Trophoblast cell (in vitro differentiated cells and primary cell): ENCODE data around the gene SFRP5.

Experiments
- DNase-seq, 2 donors: peaks; one replicate each; pipeline ENCODE4 v3.0.0-alpha.2; 2016
- H2AFZ ChIP-seq: 2 replicates; pipeline ENCODE4 v1.6.1; 2013; ENCODE audit warnings: low read length, moderate library complexity, mild to moderate bottlenecking; ENCODE audit not compliant: insufficient read depth, poor library complexity
- H2AK5ac ChIP-seq: 2 replicates; pipeline ENCODE4 v1.6.1; 2013; ENCODE audit warnings: mild to moderate bottlenecking, low read length
- H2BK120ac ChIP-seq: 2 replicates; pipeline ENCODE4 v1.6.1; 2013; ENCODE audit warnings: low read length, mild to moderate bottlenecking, moderate library complexity; ENCODE audit not compliant: insufficient read depth, poor library complexity
- H2BK12ac ChIP-seq: 2 replicates; pipeline ENCODE4 v1.6.1; 2013; ENCODE audit warnings: mild to moderate bottlenecking, low read length, moderate library complexity
- H2BK5ac ChIP-seq: 2 replicates; pipeline ENCODE4 v1.6.1; 2013; ENCODE audit warnings: low read length, low read depth, moderate library complexity, mild to moderate bottlenecking; ENCODE audit not compliant: poor library complexity
- H3K14ac ChIP-seq: 2 replicates; pipeline ENCODE4 v1.6.1; 2013; ENCODE audit warnings: mild to moderate bottlenecking, low read length
- H3K18ac ChIP-seq: 2 replicates; pipeline ENCODE4 v1.6.1; 2013; ENCODE audit warnings: mild to moderate bottlenecking, low read length
- H3K23ac ChIP-seq: 2 replicates; pipeline ENCODE4 v1.6.1; 2013; ENCODE audit warnings: low read length
- H3K27ac ChIP-seq: 2 replicates; pipeline ENCODE4 v1.5.1; 2013; ENCODE audit warnings: low read depth, mild to moderate bottlenecking, inconsistent platforms, low read length, moderate library complexity
- H3K27me3 ChIP-seq: 2 replicates; pipeline ENCODE4 v1.6.1; 2013; ENCODE audit warnings: inconsistent platforms, mild to moderate bottlenecking, low read length, moderate library complexity; ENCODE audit not compliant: insufficient read depth
- H3K36me3 ChIP-seq, 2 experiments: 1 replicate in 1 of 2; 2 replicates in 1 of 2; pipeline ENCODE4 v1.6.1; 2013; ENCODE audit warnings: low read length in 2 of 2, mild to moderate bottlenecking in 2 of 2, moderate library complexity in 1 of 2; ENCODE audit not compliant: insufficient read depth in 2 of 2, control insufficient read depth in 1 of 2
- H3K4ac ChIP-seq: 2 replicates; pipeline ENCODE4 v1.6.1; 2013; ENCODE audit warnings: low read depth, mild to moderate bottlenecking, low read length, moderate library complexity
- H3K4me1 ChIP-seq, 2 experiments: 1 replicate in 1 of 2; 2 replicates in 1 of 2; pipeline ENCODE4 v1.6.1; 2013; ENCODE audit warnings: low read length in 2 of 2, mild to moderate bottlenecking in 2 of 2, moderate library complexity in 1 of 2; ENCODE audit not compliant: insufficient read depth in 2 of 2, control insufficient read depth in 1 of 2
- H3K4me2 ChIP-seq: 2 replicates; pipeline ENCODE4 v1.6.1; 2013; ENCODE audit warnings: inconsistent platforms, mild to moderate bottlenecking, low read length, moderate library complexity
- H3K4me3 ChIP-seq: 2 replicates; pipeline ENCODE4 v1.5.1; 2013; ENCODE audit warnings: mild to moderate bottlenecking, low read depth, low read length, inconsistent platforms
- H3K79me1 ChIP-seq: one replicate; pipeline ENCODE4 v1.6.1; 2013; ENCODE audit warnings: low read length
- H3K79me2 ChIP-seq: 2 replicates; pipeline ENCODE4 v1.6.1; 2013; ENCODE audit warnings: low read length, mild to moderate bottlenecking; ENCODE audit not compliant: control insufficient read depth, insufficient read depth, poor library complexity
- H3K9ac ChIP-seq: 2 replicates; pipeline ENCODE4 v1.6.1; 2013; ENCODE audit warnings: mild to moderate bottlenecking, low read length
- H3K9me3 ChIP-seq: 2 replicates; pipeline ENCODE4 v1.6.1; 2013; ENCODE audit warnings: low read depth, mild to moderate bottlenecking, control low read depth, inconsistent platforms, low read length; ENCODE audit not compliant: insufficient read depth
- H4K12ac ChIP-seq: 2 replicates; pipeline ENCODE4 v1.6.1; 2013; ENCODE audit warnings: low read depth, mild to moderate bottlenecking, low read length, moderate library complexity
- H4K8ac ChIP-seq: 2 replicates; pipeline ENCODE4 v1.6.1; 2013; ENCODE audit warnings: low read depth, mild to moderate bottlenecking, low read length, moderate library complexity
- H4K91ac ChIP-seq: one replicate; pipeline ENCODE4 v1.6.1; 2013; ENCODE audit warnings: low read depth, mild to moderate bottlenecking, low read length, moderate library complexity
- WGBS: extraction: QIAGEN DNeasy Blood & Tissue Kit; methylation state at CpG from one replicate; pipeline ENCODE4 v1.1.7; 2013; ENCODE audit warnings: missing lambda C conversion rate; ENCODE audit not compliant: insufficient read length, insufficient coverage; ENCODE audit errors: extremely low coverage; 5-methylcytosine and 5-hydroxymethylcytosine counted together

Gene SFRP5

DNA sequence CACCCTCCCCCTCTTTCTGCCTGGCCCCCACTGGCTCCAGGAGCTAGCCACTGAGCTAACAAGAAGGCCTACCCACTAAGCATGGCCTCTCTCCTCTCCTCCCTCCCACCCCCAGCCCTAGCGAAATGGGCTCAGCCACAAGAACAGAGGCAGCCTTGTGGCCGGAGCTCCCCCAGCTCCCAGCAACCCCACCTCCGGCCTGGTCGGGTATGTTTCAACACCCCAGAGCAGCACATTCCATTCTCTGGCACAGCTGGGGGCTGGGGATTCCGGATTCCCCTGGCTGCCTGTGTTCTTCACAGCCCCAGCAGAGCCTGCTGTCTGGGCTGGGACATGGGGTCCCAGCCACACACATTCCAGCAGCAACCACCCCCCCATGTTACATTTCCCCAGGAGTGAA, 9.0 kb downstream of the SFRP5 start:
- Histone ChIP-seq H2BK5ac (no peak overlapping the region), H4K8ac (no peak overlapping the region), H3K18ac (no peak overlapping the region), H3K23ac (no peak overlapping the region), H3K27me3 (no peaks in the 10 kb centered on the region), H2AFZ (no peak overlapping the region), H3K14ac (no peak overlapping the region), H3K9me3 (peaks cover 1% of the 10 kb centered on the region), H4K91ac (no peak overlapping the region), H3K4me3 (no peak overlapping the region), H3K79me1 (no peaks in the 10 kb centered on the region), H3K4me1 (no peaks in the 10 kb centered on the region), H3K27ac (no peak overlapping the region), H2AK5ac (no peak overlapping the region), H3K9ac (no peak overlapping the region), H4K12ac (no peak overlapping the region), H3K79me2 (no peaks in the 10 kb centered on the region), H2BK120ac (no peak overlapping the region), H2BK12ac (no peak overlapping the region), H3K4me2 (no peak overlapping the region), H3K36me3 (peaks cover 33 to 39% of the 10 kb centered on the region in 2 experiments), H3K4ac (no peak overlapping the region)
- WGBS: no CpG with 5 or more reads among the region's 5 CpGs
- DNase-seq: no peak

DNA sequence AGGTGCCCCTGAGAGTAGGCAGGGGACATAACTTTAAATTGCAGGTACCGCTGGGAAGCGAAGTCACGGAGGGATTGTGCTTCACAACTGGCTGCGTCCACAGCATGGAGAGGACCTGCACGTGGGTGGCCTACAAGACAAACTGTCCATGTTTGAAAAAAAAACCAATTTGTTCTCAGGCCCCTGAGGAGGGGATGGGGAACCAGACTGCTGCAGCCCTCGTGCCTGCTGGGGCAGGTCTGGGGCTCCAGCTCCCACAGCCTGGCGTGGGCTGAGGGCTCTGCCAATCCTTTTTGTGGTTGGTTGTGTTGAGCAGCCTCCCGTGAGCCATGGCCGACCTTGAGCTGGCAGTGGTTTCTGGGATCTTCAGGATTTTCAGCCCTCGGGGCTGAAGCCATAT, 9.7 kb downstream of the SFRP5 start:
- Histone ChIP-seq H3K9me3 (peaks cover 1% of the 10 kb centered on the region), H3K4me3 (no peak overlapping the region), H3K79me2 (no peaks in the 10 kb centered on the region), H4K91ac (no peak overlapping the region), H2AFZ (no peak overlapping the region), H3K4me2 (no peak overlapping the region), H3K27me3 (no peaks in the 10 kb centered on the region), H2BK120ac (no peak overlapping the region), H3K27ac (no peak overlapping the region), H2BK5ac (no peak overlapping the region), H4K12ac (no peak overlapping the region), H3K9ac (no peak overlapping the region), H3K18ac (no peak overlapping the region), H3K79me1 (no peaks in the 10 kb centered on the region), H3K4me1 (no peaks in the 10 kb centered on the region), H3K14ac (no peak overlapping the region), H2AK5ac (no peak overlapping the region), H2BK12ac (no peak overlapping the region), H3K23ac (no peak overlapping the region), H3K4ac (no peak overlapping the region), H4K8ac (no peak overlapping the region), H3K36me3 (peaks cover 38 to 46% of the 10 kb centered on the region in 2 experiments)
- no peak for DNase-seq
- no CpG with 5 or more reads among the region's 10 CpGs for WGBS

DNA sequence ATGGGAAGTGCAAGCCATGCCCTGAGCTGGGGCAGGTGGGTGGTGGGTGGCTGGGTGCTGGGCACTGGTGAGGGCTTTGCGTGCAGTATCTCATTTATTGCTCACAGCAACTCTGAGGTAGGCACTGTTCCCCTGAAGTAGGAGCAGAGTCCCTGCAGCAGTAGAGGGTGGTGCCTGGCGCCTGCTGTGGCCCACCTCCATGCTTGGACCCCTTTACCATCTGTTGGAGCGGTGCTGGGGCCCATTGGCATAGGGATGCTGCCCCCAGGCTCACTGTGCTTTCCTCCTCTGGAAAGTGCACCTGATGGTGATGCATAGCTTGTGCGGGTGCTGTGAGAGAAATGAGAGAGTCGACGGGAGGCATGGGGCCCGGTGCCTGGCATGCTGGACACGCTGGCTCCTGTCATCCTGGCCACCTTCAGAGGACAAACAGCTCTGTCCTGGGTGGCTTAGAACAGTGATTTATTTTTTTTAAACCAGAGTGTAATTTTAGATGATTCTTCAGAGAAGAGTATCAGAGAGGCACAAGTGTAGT, 10.4 kb downstream of the SFRP5 start:
- Histone ChIP-seq H3K9ac (no peak overlapping the region), H3K79me1 (no peaks in the 10 kb centered on the region), H3K4ac (no peak overlapping the region), H3K27ac (no peak overlapping the region), H2AFZ (no peak overlapping the region), H3K36me3 (peaks cover 43 to 52% of the 10 kb centered on the region in 2 experiments), H4K12ac (no peak overlapping the region), H3K4me2 (no peak overlapping the region), H3K79me2 (no peaks in the 10 kb centered on the region), H4K91ac (no peak overlapping the region), H3K23ac (no peak overlapping the region), H3K4me1 (no peaks in the 10 kb centered on the region), H3K4me3 (no peak overlapping the region), H2AK5ac (no peak overlapping the region), H2BK120ac (no peak overlapping the region), H3K27me3 (no peaks in the 10 kb centered on the region), H2BK5ac (no peak overlapping the region), H3K9me3 (peaks cover 1% of the 10 kb centered on the region), H4K8ac (no peak overlapping the region), H2BK12ac (no peak overlapping the region), H3K14ac (no peak overlapping the region), H3K18ac (no peak overlapping the region)
- DNase-seq: no peak
- WGBS: no CpG with 5 or more reads among the region's 8 CpGs

DNA sequence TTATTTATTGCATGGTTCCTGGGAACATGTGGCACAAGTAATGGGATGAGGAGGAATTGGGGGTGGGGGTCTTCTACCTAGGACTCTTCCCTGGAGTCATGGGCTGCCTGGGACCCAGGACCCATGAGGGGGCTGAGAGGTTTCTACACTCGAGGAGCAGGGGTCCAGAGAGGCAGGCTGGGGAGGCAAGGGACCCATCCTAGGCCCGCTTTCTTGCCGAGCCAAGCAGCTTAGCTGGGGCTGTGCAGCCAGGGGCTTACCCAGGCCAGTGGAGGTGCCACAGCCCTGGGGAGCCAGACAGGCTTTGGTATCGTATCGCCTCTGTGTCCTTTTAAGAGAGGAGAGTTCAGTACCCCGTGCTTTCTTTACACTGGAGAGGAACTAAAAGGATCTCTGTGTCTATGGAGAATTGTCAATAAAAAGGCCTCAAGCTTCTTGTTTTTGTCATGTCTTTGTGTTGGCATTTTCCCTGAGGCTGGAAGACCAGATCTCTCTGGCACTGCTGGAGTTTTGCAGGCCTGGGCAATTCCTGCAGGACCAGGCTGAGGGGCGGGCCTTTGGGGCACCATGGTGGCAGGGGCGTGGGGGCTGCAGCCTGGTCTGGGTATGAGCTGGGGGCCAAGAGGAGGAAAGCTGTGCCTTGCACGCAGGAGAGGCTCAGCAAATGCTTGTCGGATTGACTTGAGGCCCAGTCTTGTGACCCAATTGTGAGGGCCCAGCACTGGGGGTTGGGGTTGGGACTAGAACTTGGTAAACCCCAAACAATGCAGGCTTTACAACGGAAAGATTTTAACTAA, 11.1 kb downstream of the SFRP5 start:
- Histone ChIP-seq H2BK120ac (no peak overlapping the region), H3K27ac (no peak overlapping the region), H2BK5ac (no peak overlapping the region), H3K9me3 (no peaks in the 10 kb centered on the region), H3K14ac (no peak overlapping the region), H3K4me1 (no peaks in the 10 kb centered on the region), H2AFZ (no peak overlapping the region), H2BK12ac (no peak overlapping the region), H3K79me1 (no peaks in the 10 kb centered on the region), H4K8ac (no peak overlapping the region), H2AK5ac (no peak overlapping the region), H3K36me3 (peaks cover 51 to 59% of the 10 kb centered on the region in 2 experiments), H3K18ac (no peak overlapping the region), H3K4me2 (no peak overlapping the region), H3K9ac (no peak overlapping the region), H4K91ac (no peak overlapping the region), H3K23ac (no peak overlapping the region), H3K79me2 (no peaks in the 10 kb centered on the region), H3K4ac (no peak overlapping the region), H3K27me3 (no peaks in the 10 kb centered on the region), H4K12ac (no peak overlapping the region), H3K4me3 (no peak overlapping the region)
- WGBS: no CpG with 5 or more reads among the region's 11 CpGs
- DNase-seq: no peak
